Spleen (tissue), 7 donors: ENCODE results near the gene WBP4.

Experiments
- POLR2AphosphoS5 ChIP-seq, 3 donors: sonication (generic); formaldehyde crosslinking; IDR thresholded peaks; one replicate each; pipeline ENCODE4 v1.5.1; 2017; ENCODE audit warnings: antibody characterized with exemption in 3 of 3
- TF ChIP-seq, protein P1 (sequence below), 11 experiments: fragments of 200-600 bp in 7 of 11; fragments of 450-650 bp in 4 of 11; sonication (generic) in 4 of 11; IDR thresholded peaks in 8 of 11; conservative IDR thresholded peaks in 3 of 11; 1 replicate in 7 of 11; 2 replicates in 4 of 11; pipeline versions ENCODE4 v1.4.0 to v1.8.0; 2016 to 2021; ENCODE audit warnings: antibody characterized with exemption in 11 of 11, inconsistent platforms in 4 of 11, mild to moderate bottlenecking in 1 of 11
- donor health status: DM: no; HTN: no; CAD: no; lungs with moderate emphysema.
- donor health status: DM: no; HTN: no; CAD: no.
- donor health status: DM: no; HTN: no; CAD: no.

GRCh38 chr13:41107104-41107571, 45.8 kb downstream of the WBP4 start:
- TF ChIP-seq, protein P1, sequence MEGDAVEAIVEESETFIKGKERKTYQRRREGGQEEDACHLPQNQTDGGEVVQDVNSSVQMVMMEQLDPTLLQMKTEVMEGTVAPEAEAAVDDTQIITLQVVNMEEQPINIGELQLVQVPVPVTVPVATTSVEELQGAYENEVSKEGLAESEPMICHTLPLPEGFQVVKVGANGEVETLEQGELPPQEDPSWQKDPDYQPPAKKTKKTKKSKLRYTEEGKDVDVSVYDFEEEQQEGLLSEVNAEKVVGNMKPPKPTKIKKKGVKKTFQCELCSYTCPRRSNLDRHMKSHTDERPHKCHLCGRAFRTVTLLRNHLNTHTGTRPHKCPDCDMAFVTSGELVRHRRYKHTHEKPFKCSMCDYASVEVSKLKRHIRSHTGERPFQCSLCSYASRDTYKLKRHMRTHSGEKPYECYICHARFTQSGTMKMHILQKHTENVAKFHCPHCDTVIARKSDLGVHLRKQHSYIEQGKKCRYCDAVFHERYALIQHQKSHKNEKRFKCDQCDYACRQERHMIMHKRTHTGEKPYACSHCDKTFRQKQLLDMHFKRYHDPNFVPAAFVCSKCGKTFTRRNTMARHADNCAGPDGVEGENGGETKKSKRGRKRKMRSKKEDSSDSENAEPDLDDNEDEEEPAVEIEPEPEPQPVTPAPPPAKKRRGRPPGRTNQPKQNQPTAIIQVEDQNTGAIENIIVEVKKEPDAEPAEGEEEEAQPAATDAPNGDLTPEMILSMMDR (IDR thresholded peaks at IDR 0.05 in 8 of 11, conservative IDR thresholded peaks at IDR 0.05 in 3 of 11): no peak
- no peak for TF ChIP-seq POLR2AphosphoS5 (IDR thresholded peaks at IDR 0.05)
